OCI-LY7 (cell line): Measurements from ENCODE around the gene CLEC16A.

Experiments
- EZH2phosphoT487 ChIP-seq: fragments of 200-600 bp; sonication (generic); IDR thresholded peaks from 2 replicates; pipeline ENCODE4 v1.6.1; 2018; ENCODE audit warnings: low read depth, borderline replicate concordance, mild to moderate bottlenecking, mixed run types, antibody characterized with exemption, low read length, moderate library complexity, mixed read lengths
- TF ChIP-seq, protein P1 (sequence below): fragments of 200-600 bp; sonication (generic); conservative IDR thresholded peaks from 2 replicates; pipeline ENCODE4 v1.5.1; 2014; ENCODE audit warnings: mild to moderate bottlenecking, antibody characterized with exemption, low read length, moderate library complexity, mixed read lengths

DNA sequence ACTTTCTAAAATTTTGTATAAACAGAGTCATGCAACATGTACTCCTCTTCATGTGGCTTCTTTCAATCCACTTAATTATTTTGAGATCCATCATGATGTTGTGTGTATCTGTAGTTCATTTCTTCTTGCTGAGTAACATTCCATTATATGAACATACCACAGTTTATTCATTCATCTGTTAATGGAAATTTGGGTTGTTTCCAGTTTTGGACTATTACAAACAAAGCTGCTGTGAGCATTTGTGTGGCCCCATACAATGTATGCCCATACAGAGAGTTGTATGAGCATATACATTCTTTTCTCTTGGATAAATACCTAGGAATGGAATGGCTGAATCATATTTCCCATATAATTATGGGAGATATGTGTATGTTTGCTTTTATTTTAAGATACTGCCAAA is 85.6 kb downstream of the CLEC16A start:
- TF ChIP-seq, protein P1, sequence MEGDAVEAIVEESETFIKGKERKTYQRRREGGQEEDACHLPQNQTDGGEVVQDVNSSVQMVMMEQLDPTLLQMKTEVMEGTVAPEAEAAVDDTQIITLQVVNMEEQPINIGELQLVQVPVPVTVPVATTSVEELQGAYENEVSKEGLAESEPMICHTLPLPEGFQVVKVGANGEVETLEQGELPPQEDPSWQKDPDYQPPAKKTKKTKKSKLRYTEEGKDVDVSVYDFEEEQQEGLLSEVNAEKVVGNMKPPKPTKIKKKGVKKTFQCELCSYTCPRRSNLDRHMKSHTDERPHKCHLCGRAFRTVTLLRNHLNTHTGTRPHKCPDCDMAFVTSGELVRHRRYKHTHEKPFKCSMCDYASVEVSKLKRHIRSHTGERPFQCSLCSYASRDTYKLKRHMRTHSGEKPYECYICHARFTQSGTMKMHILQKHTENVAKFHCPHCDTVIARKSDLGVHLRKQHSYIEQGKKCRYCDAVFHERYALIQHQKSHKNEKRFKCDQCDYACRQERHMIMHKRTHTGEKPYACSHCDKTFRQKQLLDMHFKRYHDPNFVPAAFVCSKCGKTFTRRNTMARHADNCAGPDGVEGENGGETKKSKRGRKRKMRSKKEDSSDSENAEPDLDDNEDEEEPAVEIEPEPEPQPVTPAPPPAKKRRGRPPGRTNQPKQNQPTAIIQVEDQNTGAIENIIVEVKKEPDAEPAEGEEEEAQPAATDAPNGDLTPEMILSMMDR, result no peak
- no peak for TF ChIP-seq EZH2phosphoT487
